Neural cell (in vitro differentiated cells): Measurements from ENCODE around the gene OR52E1. TPM values are rescaled to one million over a fixed set of nuclear protein-coding genes. Genes with fewer than 3 reads are reported as not detected.

ENCODE experiments used
- H2AFZ ChIP-seq: fragments of 200-600, 300-800 bp; sonication (generic), shearing (Covaris generic); 2 replicates; pipeline ENCODE4 v1.6.0; 2014; ENCODE audit warnings: low read depth, mild to moderate bottlenecking, antibody characterized with exemption, low read length, moderate library complexity
- H3F3A ChIP-seq: fragments of 200-600 bp; shearing (Covaris generic); 2 replicates; pipeline ENCODE4 v1.6.1; 2016; ENCODE audit warnings: mild to moderate bottlenecking, moderate library complexity, mixed read lengths, antibody characterized with exemption, low read length; ENCODE audit not compliant: insufficient read depth, poor library complexity, severe bottlenecking
- H3K27ac ChIP-seq: fragments of 200-600, 300-800 bp; sonication (generic), shearing (Covaris generic); 2 replicates; pipeline ENCODE4 v1.5.1; 2014; ENCODE audit warnings: mild to moderate bottlenecking, low read length, moderate library complexity
- H3K27me3 ChIP-seq: fragments of 300-800, 200-600 bp; sonication (generic), shearing (Covaris generic); 2 replicates; pipeline ENCODE4 v1.6.0; 2014; ENCODE audit warnings: mild to moderate bottlenecking, low read depth, low read length, moderate library complexity; ENCODE audit not compliant: insufficient read depth
- H3K36me3 ChIP-seq: fragments of 300-800, 200-600 bp; sonication (generic), shearing (Covaris generic); 2 replicates; pipeline ENCODE4 v1.5.1; 2014; ENCODE audit warnings: mild to moderate bottlenecking, antibody characterized with exemption, low read length, moderate library complexity; ENCODE audit not compliant: insufficient read depth
- H3K4me2 ChIP-seq: fragments of 300-800, 200-600 bp; sonication (generic), shearing (Covaris generic); 2 replicates; pipeline ENCODE4 v1.6.0; 2014; ENCODE audit warnings: mild to moderate bottlenecking, low read length
- H3K4me3 ChIP-seq: fragments of 300-800, 200-600 bp; sonication (generic), shearing (Covaris generic); 2 replicates; pipeline ENCODE4 v1.5.1; 2014; ENCODE audit warnings: mild to moderate bottlenecking, low read length, moderate library complexity
- H3K79me2 ChIP-seq: fragments of 200-600 bp; shearing (Covaris generic); replicated peaks from 2 replicates; pipeline ENCODE4 v1.6.0; 2014; ENCODE audit warnings: mild to moderate bottlenecking, low read length, moderate library complexity; ENCODE audit not compliant: insufficient read depth
- H3K9ac ChIP-seq: fragments of 300-800, 200-600 bp; sonication (generic), shearing (Covaris generic); 2 replicates; pipeline ENCODE4 v1.6.1; 2016; ENCODE audit warnings: mild to moderate bottlenecking, low read length, mixed read lengths
- H3K9me2 ChIP-seq: fragments of 200-600 bp; shearing (Covaris generic); 2 replicates; pipeline ENCODE4 v1.6.1; 2016; ENCODE audit warnings: mild to moderate bottlenecking, low read length, mixed read lengths; ENCODE audit not compliant: insufficient read depth
- H3K9me3 ChIP-seq: fragments of 200-600, 300-800 bp; sonication (generic), shearing (Covaris generic); 2 replicates; pipeline ENCODE4 v1.6.1; 2016; ENCODE audit warnings: mild to moderate bottlenecking, mixed run types, low read length, moderate library complexity, mixed read lengths
- H4K20me1 ChIP-seq: fragments of 200-600 bp; shearing (Covaris generic); 2 replicates; pipeline ENCODE4 v1.6.1; 2016; ENCODE audit warnings: mild to moderate bottlenecking, mixed run types; ENCODE audit not compliant: insufficient read depth
- CTCF ChIP-seq: fragments of 450-650 bp; IDR thresholded peaks from 2 replicates; pipeline ENCODE4 v1.5.1; 2014; ENCODE audit warnings: antibody characterized with exemption, mild to moderate bottlenecking, moderate library complexity; ENCODE audit not compliant: poor library complexity, severe bottlenecking
- EP300 ChIP-seq: fragments of 450-650 bp; conservative IDR thresholded peaks from 2 replicates; pipeline ENCODE4 v1.6.1; 2014; ENCODE audit warnings: antibody characterized with exemption, mild to moderate bottlenecking, moderate library complexity; ENCODE audit not compliant: poor library complexity, severe bottlenecking
- EZH2 ChIP-seq: fragments of 200-600, 300-800 bp; shearing (Covaris generic), sonication (generic); IDR thresholded peaks from 2 replicates; pipeline ENCODE4 v1.6.1; 2014; ENCODE audit warnings: antibody characterized with exemption, low read length, borderline replicate concordance, mild to moderate bottlenecking; ENCODE audit not compliant: insufficient read depth, poor library complexity, severe bottlenecking
- MXI1 ChIP-seq: fragments of 450-650 bp; conservative IDR thresholded peaks from 2 replicates; pipeline ENCODE4 v1.6.1; 2014; ENCODE audit warnings: antibody characterized with exemption, mild to moderate bottlenecking; ENCODE audit not compliant: poor library complexity, severe bottlenecking
- POLR2AphosphoS5 ChIP-seq: IDR thresholded peaks from 2 replicates; pipeline ENCODE4 v1.6.1; 2012
- RAD21 ChIP-seq: fragments of 450-650 bp; conservative IDR thresholded peaks from 2 replicates; pipeline ENCODE4 v1.6.1; 2014; ENCODE audit warnings: antibody characterized with exemption, mild to moderate bottlenecking, moderate library complexity
- REST ChIP-seq: IDR thresholded peaks from 2 replicates; pipeline ENCODE4 v1.6.1; 2012; ENCODE audit warnings: borderline replicate concordance
- SMC3 ChIP-seq: fragments of 450-650 bp; conservative IDR thresholded peaks from 2 replicates; pipeline ENCODE4 v1.6.1; 2014; ENCODE audit warnings: antibody characterized with exemption, mild to moderate bottlenecking, moderate library complexity; ENCODE audit not compliant: poor library complexity
- TAF1 ChIP-seq: IDR thresholded peaks from 2 replicates; pipeline ENCODE4 v1.6.1; 2012; ENCODE audit warnings: low read depth
- polyA plus RNA-seq: library from polyadenylated mRNA; depleted of rRNA; stranded (reverse); fragments of >200 nt; gene quantifications from 2 replicates; pipeline ENCODE4 v1.2.3, GENCODE V29; 2014

The OR52E1 gene
- polyA plus RNA-seq, 1 donor from 2014 or later: not detected

GRCh38 chr11:5088556-5088955 lies 19.2 kb downstream of the OR52E1 start:
- Histone ChIP-seq H3K79me2 (no peaks in the 10 kb centered on the region), H4K20me1 (no peaks in the 10 kb centered on the region), H3K36me3 (no peaks in the 10 kb centered on the region), H3K9ac (no peak overlapping the region), H3K9me3 (no peaks in the 10 kb centered on the region), H3K4me3 (no peak overlapping the region), H2AFZ (no peak overlapping the region), H3K27ac (no peak overlapping the region), H3F3A (no peaks in the 10 kb centered on the region), H3K4me2 (no peak overlapping the region), H3K9me2 (no peaks in the 10 kb centered on the region), H3K27me3 (no peaks in the 10 kb centered on the region)
- TF ChIP-seq POLR2AphosphoS5 (no peak), MXI1 (no peak), EP300 (no peak), EZH2 (no peak), REST (no peak), SMC3 (no peak), TAF1 (no peak)

GRCh38 chr11:5090668-5091067 lies 21.3 kb downstream of the OR52E1 start:
- no peak for TF ChIP-seq CTCF
- no peak for TF ChIP-seq REST
- TF ChIP-seq MXI1: no peak
- no peak for TF ChIP-seq EZH2
- TF ChIP-seq RAD21: no peak
- no peak for TF ChIP-seq EP300
- no peak for TF ChIP-seq SMC3
- TF ChIP-seq POLR2AphosphoS5: no peak
- no peak for TF ChIP-seq TAF1

More at GRCh38 chr11:5090668-5091067, 21.3 kb downstream of the OR52E1 start:
- Histone ChIP-seq H3F3A (no peaks in the 10 kb centered on the region), H3K79me2 (no peaks in the 10 kb centered on the region), H2AFZ (no peak overlapping the region), H3K9me2 (no peaks in the 10 kb centered on the region), H4K20me1 (no peaks in the 10 kb centered on the region), H3K36me3 (no peaks in the 10 kb centered on the region), H3K9me3 (no peaks in the 10 kb centered on the region), H3K9ac (no peak overlapping the region), H3K27ac (no peak overlapping the region), H3K4me2 (no peak overlapping the region), H3K27me3 (no peaks in the 10 kb centered on the region), H3K4me3 (no peak overlapping the region)
